Measurements from ENCODE around the gene NXPH4.

GRCh38 chr12:57221169-57221917, 4.7 kb downstream of the NXPH4 start:
- TF ChIP-seq CTCF (IDR thresholded peaks at IDR 0.05 in 4 of 5, conservative IDR thresholded peaks at IDR 0.05 in 1 of 5) (no peak), POLR2A (IDR thresholded peaks at IDR 0.05) (no peak)

All from gastrocnemius medialis (tissue), 4 donors.